ENCODE results near the gene DNAJC5.

Gene DNAJC5

GRCh38 chr20:63955827-63956663 is 61.1 kb downstream of the DNAJC5 start, which contains the start of gene UCKL1:
Gene UCKL1, minus strand, starts transcription at chr20:63956416. Its CDS starts 44 bp downstream, at chr20:63956372.
- Histone ChIP-seq H3K27me3 (ENCODE audit: insufficient read depth, poor library complexity, severe bottlenecking) (no peaks in the 10 kb centered on the region), H3K27ac (replicated peaks) (peak within 1 kb of the TSS; percentile 96), H3K4me3 (replicated peaks; ENCODE audit: insufficient read depth, low read length) (peak within 1 kb of the TSS; percentile 92)
- DNase-seq (ENCODE audit: low read depth in 1 of 2, low spot score in 1 of 2), result peak; percentile 82 to 89
- TF ChIP-seq POLR2AphosphoS5 (IDR thresholded peaks at IDR 0.05; ENCODE audit: low read depth), result peak; percentile 67; the same call in 1 of the 2 replicates
- TF ChIP-seq, protein P1, sequence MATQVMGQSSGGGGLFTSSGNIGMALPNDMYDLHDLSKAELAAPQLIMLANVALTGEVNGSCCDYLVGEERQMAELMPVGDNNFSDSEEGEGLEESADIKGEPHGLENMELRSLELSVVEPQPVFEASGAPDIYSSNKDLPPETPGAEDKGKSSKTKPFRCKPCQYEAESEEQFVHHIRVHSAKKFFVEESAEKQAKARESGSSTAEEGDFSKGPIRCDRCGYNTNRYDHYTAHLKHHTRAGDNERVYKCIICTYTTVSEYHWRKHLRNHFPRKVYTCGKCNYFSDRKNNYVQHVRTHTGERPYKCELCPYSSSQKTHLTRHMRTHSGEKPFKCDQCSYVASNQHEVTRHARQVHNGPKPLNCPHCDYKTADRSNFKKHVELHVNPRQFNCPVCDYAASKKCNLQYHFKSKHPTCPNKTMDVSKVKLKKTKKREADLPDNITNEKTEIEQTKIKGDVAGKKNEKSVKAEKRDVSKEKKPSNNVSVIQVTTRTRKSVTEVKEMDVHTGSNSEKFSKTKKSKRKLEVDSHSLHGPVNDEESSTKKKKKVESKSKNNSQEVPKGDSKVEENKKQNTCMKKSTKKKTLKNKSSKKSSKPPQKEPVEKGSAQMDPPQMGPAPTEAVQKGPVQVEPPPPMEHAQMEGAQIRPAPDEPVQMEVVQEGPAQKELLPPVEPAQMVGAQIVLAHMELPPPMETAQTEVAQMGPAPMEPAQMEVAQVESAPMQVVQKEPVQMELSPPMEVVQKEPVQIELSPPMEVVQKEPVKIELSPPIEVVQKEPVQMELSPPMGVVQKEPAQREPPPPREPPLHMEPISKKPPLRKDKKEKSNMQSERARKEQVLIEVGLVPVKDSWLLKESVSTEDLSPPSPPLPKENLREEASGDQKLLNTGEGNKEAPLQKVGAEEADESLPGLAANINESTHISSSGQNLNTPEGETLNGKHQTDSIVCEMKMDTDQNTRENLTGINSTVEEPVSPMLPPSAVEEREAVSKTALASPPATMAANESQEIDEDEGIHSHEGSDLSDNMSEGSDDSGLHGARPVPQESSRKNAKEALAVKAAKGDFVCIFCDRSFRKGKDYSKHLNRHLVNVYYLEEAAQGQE (IDR thresholded peaks at IDR 0.05; ENCODE audit: insufficient replicate concordance, low read depth), result peak; percentile 28
- TF ChIP-seq GABPA (IDR thresholded peaks at IDR 0.05; ENCODE audit: low read depth), result no peak; the same call in 1 of the 2 replicates

- TF ChIP-seq GABPA (IDR thresholded peaks at IDR 0.05; ENCODE audit: low read depth) (no peak), POLR2AphosphoS5 (IDR thresholded peaks at IDR 0.05; ENCODE audit: low read depth) (no peak), SPI1 (IDR thresholded peaks at IDR 0.05; ENCODE audit: borderline replicate concordance, low read depth) (no peak), CTCF (IDR thresholded peaks at IDR 0.05; ENCODE audit: insufficient read depth, low read length) (no peak)
- TF ChIP-seq, protein P1 (IDR thresholded peaks at IDR 0.05; ENCODE audit: insufficient replicate concordance, low read depth), result no peak
- DNase-seq (ENCODE audit: low read depth in 1 of 2, low spot score in 1 of 2), result no peak
- Histone ChIP-seq H3K27ac (replicated peaks) (peak overlapping the region; percentile 70), H3K27me3 (ENCODE audit: insufficient read depth, poor library complexity, severe bottlenecking) (no peaks in the 10 kb centered on the region), H3K4me3 (replicated peaks; ENCODE audit: insufficient read depth, low read length) (peak overlapping the region; percentile 44)
Measured at GRCh38 chr20:63956664-63957003, 61.7 kb downstream of the DNAJC5 start.

DNA sequence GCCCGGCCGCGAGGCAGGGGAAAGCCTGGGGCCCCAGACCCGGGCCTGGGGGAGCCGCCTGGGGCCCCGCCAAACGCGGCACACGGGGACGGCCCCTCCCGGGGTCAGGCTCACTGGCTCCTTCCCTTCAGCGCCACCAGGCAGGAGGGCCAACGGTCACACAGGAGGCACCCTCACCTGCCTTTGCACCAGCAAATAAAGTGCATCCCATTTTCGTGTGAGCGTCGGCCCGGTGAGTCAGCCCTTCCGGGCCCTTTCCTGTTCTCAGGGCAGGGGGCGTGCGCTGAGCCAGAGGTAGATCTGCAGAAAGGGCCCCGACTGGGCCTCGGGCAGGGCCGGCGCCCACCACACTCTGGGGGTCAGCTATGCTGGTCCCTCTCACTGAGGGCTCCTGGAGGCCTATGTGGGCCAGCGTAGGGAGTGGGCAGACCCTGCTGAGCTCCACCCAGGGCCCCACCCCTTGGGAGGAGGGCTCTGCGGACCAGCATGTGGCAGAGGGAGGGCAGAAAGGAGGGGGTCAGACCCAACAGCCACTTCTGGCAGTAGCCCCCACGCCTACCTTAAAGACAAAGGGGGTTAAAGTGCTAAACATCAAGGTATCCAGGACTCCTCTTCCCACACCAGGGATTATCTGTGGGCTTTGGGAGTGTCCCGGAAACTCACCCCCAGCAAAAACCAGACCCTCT is 62.2 kb downstream of the DNAJC5 start:
- H3K27me3 ChIP-seq (ENCODE audit: insufficient read depth, poor library complexity, severe bottlenecking), result no peaks in the 10 kb centered on the region
- peak overlapping the region; percentile 44 for H3K4me3 ChIP-seq (replicated peaks; ENCODE audit: insufficient read depth, low read length)
- peak overlapping the region; percentile 70 for H3K27ac ChIP-seq (replicated peaks)
- peak; percentile 43 for TF ChIP-seq POLR2AphosphoS5 (IDR thresholded peaks at IDR 0.05; ENCODE audit: low read depth)
- TF ChIP-seq CTCF (IDR thresholded peaks at IDR 0.05; ENCODE audit: insufficient read depth, low read length), result no peak
- DNase-seq (ENCODE audit: low read depth in 1 of 2, low spot score in 1 of 2), result peak; percentile 73 to 78

DNA sequence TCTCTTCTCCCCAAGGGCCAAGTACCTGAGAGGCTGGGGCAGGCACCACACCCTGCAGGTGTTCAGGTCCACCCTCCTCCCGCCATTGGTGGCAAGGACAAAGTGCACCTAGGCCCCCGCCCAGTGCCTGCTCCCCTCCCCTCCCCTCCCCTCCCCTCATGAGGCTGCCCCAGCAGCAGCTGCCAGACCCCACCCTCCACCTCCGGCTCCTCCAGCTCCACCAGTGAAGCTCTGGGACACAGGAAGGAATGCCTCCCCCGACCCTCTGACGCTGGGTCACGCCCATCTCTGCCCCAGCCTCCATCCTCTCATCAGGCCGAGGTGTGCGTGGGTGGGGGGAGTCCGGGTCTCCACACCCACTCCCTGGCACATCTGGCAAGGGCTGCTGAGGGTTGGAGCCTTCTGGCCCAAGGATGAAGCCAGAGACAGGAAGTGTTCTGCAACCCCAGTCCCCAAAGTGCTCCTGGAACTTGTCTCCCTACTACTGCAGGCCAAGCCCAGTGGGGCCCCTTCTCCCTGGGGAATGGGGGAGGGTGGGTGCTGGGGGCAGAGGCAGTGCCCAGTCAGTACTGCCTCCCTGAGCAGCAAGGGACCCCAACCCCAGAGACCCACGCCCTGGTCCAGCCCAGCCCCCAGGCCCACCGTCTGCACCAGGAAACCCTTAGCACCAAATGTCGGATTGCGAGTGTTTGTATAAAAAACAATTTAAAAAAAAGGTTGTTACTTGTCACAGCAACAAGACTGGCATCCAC is 62.9 kb downstream of the DNAJC5 start:
- Histone ChIP-seq H3K27me3 (ENCODE audit: insufficient read depth, poor library complexity, severe bottlenecking) (no peaks in the 10 kb centered on the region), H3K4me3 (replicated peaks; ENCODE audit: insufficient read depth, low read length) (no peak overlapping the region), H3K27ac (replicated peaks) (peak overlapping the region; percentile 70)
- peak in 1 of 2 experiments; percentile 43 for DNase-seq (ENCODE audit: low read depth in 1 of 2, low spot score in 1 of 2)
- TF ChIP-seq SPI1 (IDR thresholded peaks at IDR 0.05; ENCODE audit: borderline replicate concordance, low read depth) (no peak), GABPA (IDR thresholded peaks at IDR 0.05; ENCODE audit: low read depth) (peak; percentile 64; the same call in 1 of the 2 replicates)
